Measurements from ENCODE around the gene FMR1. TPM values are rescaled to one million over a fixed set of nuclear protein-coding genes. Genes with fewer than 3 reads are reported as not detected.

FMR1 gene
- total RNA-seq, 6 experiments from 2014 or later = 16.2 to 32.9 (median 21.5) TPM

- intact Hi-C loops (cut with DNase I) = no loop called here
- no peaks in the 10 kb centered on the region for H3K4me1 ChIP-seq
- ATAC-seq (no peak), DNase-seq (no peak)
- H3K36me3 ChIP-seq = no peaks in the 10 kb centered on the region
- H3K9me3 ChIP-seq = no peaks in the 10 kb centered on the region
- no peaks in the 10 kb centered on the region for H3K27me3 ChIP-seq
- no peak overlapping the region for H3K4me3 ChIP-seq
- no peak overlapping the region for H3K27ac ChIP-seq
- TF ChIP-seq, protein P1, sequence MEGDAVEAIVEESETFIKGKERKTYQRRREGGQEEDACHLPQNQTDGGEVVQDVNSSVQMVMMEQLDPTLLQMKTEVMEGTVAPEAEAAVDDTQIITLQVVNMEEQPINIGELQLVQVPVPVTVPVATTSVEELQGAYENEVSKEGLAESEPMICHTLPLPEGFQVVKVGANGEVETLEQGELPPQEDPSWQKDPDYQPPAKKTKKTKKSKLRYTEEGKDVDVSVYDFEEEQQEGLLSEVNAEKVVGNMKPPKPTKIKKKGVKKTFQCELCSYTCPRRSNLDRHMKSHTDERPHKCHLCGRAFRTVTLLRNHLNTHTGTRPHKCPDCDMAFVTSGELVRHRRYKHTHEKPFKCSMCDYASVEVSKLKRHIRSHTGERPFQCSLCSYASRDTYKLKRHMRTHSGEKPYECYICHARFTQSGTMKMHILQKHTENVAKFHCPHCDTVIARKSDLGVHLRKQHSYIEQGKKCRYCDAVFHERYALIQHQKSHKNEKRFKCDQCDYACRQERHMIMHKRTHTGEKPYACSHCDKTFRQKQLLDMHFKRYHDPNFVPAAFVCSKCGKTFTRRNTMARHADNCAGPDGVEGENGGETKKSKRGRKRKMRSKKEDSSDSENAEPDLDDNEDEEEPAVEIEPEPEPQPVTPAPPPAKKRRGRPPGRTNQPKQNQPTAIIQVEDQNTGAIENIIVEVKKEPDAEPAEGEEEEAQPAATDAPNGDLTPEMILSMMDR (IDR thresholded peaks at IDR 0.05) = no peak
- no peak for TF ChIP-seq POLR2A (IDR thresholded peaks at IDR 0.05)
- WGBS (ENCODE audit: insufficient coverage, low coverage, low lambda C conversion rate, missing lambda C conversion rate) = 36% methylated on average over 1 of the region's 1 CpG
Measured at GRCh38 chrX:147962476-147962875, 50.8 kb downstream of the FMR1 start.

DNA sequence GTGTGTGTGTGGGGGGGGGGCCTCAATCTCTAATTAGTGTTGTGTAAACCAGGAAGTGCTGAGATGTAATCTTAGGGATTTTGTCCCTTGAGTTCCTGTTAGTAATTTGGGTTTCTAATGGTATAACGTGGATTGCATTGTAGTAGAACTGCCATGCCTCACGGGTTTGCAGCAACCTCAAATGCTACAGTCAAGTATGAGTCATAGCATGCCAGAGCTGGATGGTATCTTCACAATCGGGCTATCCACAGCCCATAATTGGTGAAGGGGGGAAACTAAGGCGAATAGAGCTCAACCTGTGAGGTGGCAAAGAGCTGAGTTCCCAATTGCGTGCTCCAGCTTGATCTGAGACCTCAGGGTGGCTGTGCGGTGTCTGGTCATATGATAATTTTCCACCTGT lies 67.2 kb downstream of the FMR1 start:
- intact Hi-C loops (cut with DNase I) = no loop called here
- DNase-seq = no peak
- no peak for ATAC-seq
- H3K4me1 ChIP-seq = no peaks in the 10 kb centered on the region
- no peak for TF ChIP-seq POLR2A (IDR thresholded peaks at IDR 0.05)
- TF ChIP-seq, protein P1 (IDR thresholded peaks at IDR 0.05) = no peak
- H3K27me3 ChIP-seq = no peaks in the 10 kb centered on the region
- H3K4me3 ChIP-seq = no peak overlapping the region
- no peak overlapping the region for H3K27ac ChIP-seq
- H3K9me3 ChIP-seq = no peaks in the 10 kb centered on the region
- 63% methylated on average over 6 of the region's 6 CpGs for WGBS (ENCODE audit: insufficient coverage, low coverage, low lambda C conversion rate, missing lambda C conversion rate)
- no peaks in the 10 kb centered on the region for H3K36me3 ChIP-seq

GRCh38 chrX:147981038-147981752 lies 69.5 kb downstream of the FMR1 start, which contains the start of gene FMR1NB:
FMR1NB (plus strand) TSS chrX:147981337; CDS start chrX:147981403, 66 bp downstream.
- Histone ChIP-seq H3K4me1 (no peaks in the 10 kb centered on the region), H3K27me3 (no peaks in the 10 kb centered on the region), H3K9me3 (no peaks in the 10 kb centered on the region), H3K27ac (no peak within 1 kb of the TSS), H3K36me3 (no peaks in the 10 kb centered on the region), H3K4me3 (no peak within 1 kb of the TSS)
- intact Hi-C loops (cut with DNase I) = no loop called here
- no peak for TF ChIP-seq POLR2A (IDR thresholded peaks at IDR 0.05)
- TF ChIP-seq, protein P1 (IDR thresholded peaks at IDR 0.05) = no peak
- DNase-seq = no peak
- no peak for ATAC-seq
- WGBS (ENCODE audit: insufficient coverage, low coverage, low lambda C conversion rate, missing lambda C conversion rate) = 100% methylated on average over 1 of the region's 35 CpGs

Small RNA genes lying within 50 kb of the gene (small RNA-seq; reads per million reads assigned to genes)
- gene RF02118 = 0 reads per million in 2 experiments

Other genes with a start within 250 kb of the FMR1 start
- not detected for gene FMR1NB, start 69.4 kb downstream of the FMR1 start, total RNA-seq

Measured in right lobe of liver (tissue), 6 donors.